ENCODE data around the gene MRGPRX2.

GRCh38 chr11:19018901-19019300 is 41.6 kb downstream of the MRGPRX2 start:
- TF ChIP-seq, protein P1, sequence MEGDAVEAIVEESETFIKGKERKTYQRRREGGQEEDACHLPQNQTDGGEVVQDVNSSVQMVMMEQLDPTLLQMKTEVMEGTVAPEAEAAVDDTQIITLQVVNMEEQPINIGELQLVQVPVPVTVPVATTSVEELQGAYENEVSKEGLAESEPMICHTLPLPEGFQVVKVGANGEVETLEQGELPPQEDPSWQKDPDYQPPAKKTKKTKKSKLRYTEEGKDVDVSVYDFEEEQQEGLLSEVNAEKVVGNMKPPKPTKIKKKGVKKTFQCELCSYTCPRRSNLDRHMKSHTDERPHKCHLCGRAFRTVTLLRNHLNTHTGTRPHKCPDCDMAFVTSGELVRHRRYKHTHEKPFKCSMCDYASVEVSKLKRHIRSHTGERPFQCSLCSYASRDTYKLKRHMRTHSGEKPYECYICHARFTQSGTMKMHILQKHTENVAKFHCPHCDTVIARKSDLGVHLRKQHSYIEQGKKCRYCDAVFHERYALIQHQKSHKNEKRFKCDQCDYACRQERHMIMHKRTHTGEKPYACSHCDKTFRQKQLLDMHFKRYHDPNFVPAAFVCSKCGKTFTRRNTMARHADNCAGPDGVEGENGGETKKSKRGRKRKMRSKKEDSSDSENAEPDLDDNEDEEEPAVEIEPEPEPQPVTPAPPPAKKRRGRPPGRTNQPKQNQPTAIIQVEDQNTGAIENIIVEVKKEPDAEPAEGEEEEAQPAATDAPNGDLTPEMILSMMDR (IDR thresholded peaks at IDR 0.05): no peak
- no peak for TF ChIP-seq POLR2A (IDR thresholded peaks at IDR 0.05)
